GM12878 (cell line): ENCODE results near the gene ANAPC2. TPM values are rescaled to one million over a fixed set of nuclear protein-coding genes. Genes with fewer than 3 reads are reported as not detected.

Experiments used
- BHLHE40 ChIP-seq, 2 experiments: fragments of 450-650 bp in 1 of 2; IDR thresholded peaks; 2 replicates each; pipeline ENCODE4 v1.6.1; 2011 to 2017; ENCODE audit warnings: low read depth in 2 of 2, borderline replicate concordance in 1 of 2, improper control_type of control experiment in 1 of 2, low read length in 1 of 2, mild to moderate bottlenecking in 1 of 2
- CBFB ChIP-seq: IDR thresholded peaks from 2 replicates; pipeline ENCODE4 v1.6.1; 2016; ENCODE audit warnings: antibody characterized with exemption, low read depth
- FOXK2 ChIP-seq: fragments of 450-650 bp; IDR thresholded peaks from 2 replicates; pipeline ENCODE4 v1.6.1; 2017; ENCODE audit warnings: mild to moderate bottlenecking, moderate library complexity
- FOXM1 ChIP-seq: IDR thresholded peaks from 2 replicates; pipeline ENCODE4 v1.6.1; 2012; ENCODE audit warnings: low read depth, mild to moderate bottlenecking, inconsistent platforms, low read length, moderate library complexity
- KDM1A ChIP-seq: fragments of 200-600 bp; sonication (generic); IDR thresholded peaks from 2 replicates; pipeline ENCODE4 v1.6.1; 2016; ENCODE audit warnings: borderline replicate concordance
- KLF5 ChIP-seq: fragments of 450-650 bp; IDR thresholded peaks from 2 replicates; pipeline ENCODE4 v1.6.1; 2014; ENCODE audit warnings: mild to moderate bottlenecking; ENCODE audit not compliant: partially characterized antibody
- NR2F1 ChIP-seq: fragments of 450-650 bp; conservative IDR thresholded peaks from 2 replicates; pipeline ENCODE4 v1.6.1; 2017; ENCODE audit warnings: mild to moderate bottlenecking
- SPI1 ChIP-seq: IDR thresholded peaks from 2 replicates; pipeline ENCODE4 v1.6.1; 2011; ENCODE audit warnings: low read depth, mild to moderate bottlenecking, low read length, moderate library complexity, borderline replicate concordance; ENCODE audit not compliant: insufficient read depth
- SUPT20H ChIP-seq: IDR thresholded peaks from 2 replicates; pipeline ENCODE4 v1.6.1; 2011; ENCODE audit warnings: low read depth, mild to moderate bottlenecking, low read length, moderate library complexity, borderline replicate concordance; ENCODE audit not compliant: control insufficient read depth
- TCF12 ChIP-seq: IDR thresholded peaks from 2 replicates; pipeline ENCODE4 v1.6.1; 2011; ENCODE audit warnings: low read depth, mild to moderate bottlenecking, low read length
- WRNIP1 ChIP-seq: IDR thresholded peaks from 2 replicates; pipeline ENCODE4 v1.6.1; 2011; ENCODE audit warnings: low read depth, low read length, improper control_type of control experiment, borderline replicate concordance
- polyA plus RNA-seq, 11 experiments: library from polyadenylated mRNA; depleted of rRNA in 4 of 11; unstranded in 6 of 11; stranded (reverse) in 5 of 11; fragments of >200 nt; fragmentation: Nextera tagmentation in 4 of 11; fragmentation: Illumina TruSeq in 1 of 11; extraction: Ambion mirVana in 4 of 11; extraction: Trizol in 1 of 11; gene quantifications; 1 replicate in 1 of 11; 2 replicates in 10 of 11; pipeline versions ENCODE4 v1.2.1 to v1.2.3, GENCODE V29; 2011 to 2016; ENCODE audit warnings: inconsistent platforms in 2 of 11, missing spikeins in 2 of 11, low read depth in 1 of 11
- total RNA-seq, 4 experiments: library from RNA; depleted of rRNA in 3 of 4; stranded (reverse); fragments of >200 nt in 3 of 4; fragmentation: Illumina TruSeq in 1 of 4; extraction: Trizol in 1 of 4; gene quantifications; 2 replicates each; pipeline versions ENCODE4 v1.2.1 to v1.2.3, GENCODE V29; 2013 to 2021
- TF ChIP-seq, protein P1 (sequence below): fragments of 450-650 bp; formaldehyde crosslinking; IDR thresholded peaks from 2 replicates; pipeline ENCODE4 v1.5.0; 2022; ENCODE audit warnings: mild to moderate bottlenecking, missing genetic modification characterization
- TF ChIP-seq, protein P2 (sequence below): fragments of 450-650 bp; IDR thresholded peaks from 2 replicates; pipeline ENCODE4 v1.6.1; 2017; ENCODE audit warnings: antibody characterized with exemption, mild to moderate bottlenecking, moderate library complexity
- TF ChIP-seq, protein P3 (sequence below): fragments of 450-650 bp; IDR thresholded peaks from 2 replicates; pipeline ENCODE4 v1.6.1; 2016; ENCODE audit warnings: mild to moderate bottlenecking
- TF ChIP-seq, protein P4 (sequence below): fragments of 450-650 bp; IDR thresholded peaks from 2 replicates; pipeline ENCODE4 v1.6.1; 2016; ENCODE audit warnings: mild to moderate bottlenecking
- TF ChIP-seq, protein P5 (sequence below): IDR thresholded peaks from 2 replicates; pipeline ENCODE4 v1.6.1; 2011; ENCODE audit warnings: low read depth, low read length, improper control_type of control experiment, borderline replicate concordance

ANAPC2 gene
- total and polyA plus RNA-seq, 10 of the 15 experiments (the other 5 are each of a cell fraction or from before 2014, with no cell fraction given): 0.03 to 65.2 (median 20.5) TPM

DNA sequence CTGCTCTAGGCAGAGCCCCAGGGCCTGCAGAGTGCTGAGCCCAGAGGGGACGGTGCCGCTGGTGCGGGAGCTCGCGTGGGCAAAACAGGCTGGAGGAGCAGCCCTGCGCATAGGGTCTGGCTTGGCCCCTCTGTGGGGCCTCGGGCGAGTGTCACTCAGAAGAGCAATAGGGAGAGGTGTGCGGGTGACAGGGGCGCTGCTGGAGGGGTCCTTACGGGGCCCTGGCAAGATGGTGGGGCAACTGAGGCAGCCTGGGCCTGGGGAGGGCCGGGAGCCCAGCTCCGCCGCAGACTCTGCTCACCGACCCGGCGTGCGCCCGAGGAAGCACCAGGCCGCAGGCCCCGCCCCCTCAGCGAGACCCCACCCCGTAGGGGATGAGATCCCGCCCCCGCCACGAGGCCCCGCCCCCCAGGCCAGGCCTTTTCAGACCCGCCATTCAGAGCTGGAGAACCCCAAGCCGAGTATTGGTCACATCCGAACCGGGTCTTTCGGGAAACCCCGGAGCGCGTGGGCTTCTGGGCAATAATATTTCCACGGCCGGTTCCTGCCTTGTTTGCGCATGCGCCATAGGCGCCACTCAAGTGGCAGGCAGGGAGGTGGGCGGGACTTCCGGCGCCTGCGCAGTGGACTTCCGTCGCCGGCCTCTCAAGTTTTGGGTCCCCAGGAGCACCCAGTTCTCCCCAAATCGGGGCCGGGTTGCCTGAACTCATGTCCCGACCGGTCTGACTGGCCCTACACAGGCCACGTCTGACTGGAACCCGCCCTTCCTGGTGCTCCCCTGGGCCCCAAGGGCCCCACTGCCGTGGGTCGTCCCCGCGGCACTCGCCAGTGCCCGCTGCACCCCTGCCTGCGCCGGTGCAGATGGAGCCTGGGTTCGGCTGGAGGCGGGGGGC lies 35.0 kb upstream of the ANAPC2 start (continued):
- TF ChIP-seq NR2F1: 0 out of 2 replicates have a peak, but pooled peaks have one; percentile 20
- TF ChIP-seq TCF12: no peak
- no peak for TF ChIP-seq WRNIP1
- TF ChIP-seq SUPT20H: no peak
- TF ChIP-seq, protein P1, sequence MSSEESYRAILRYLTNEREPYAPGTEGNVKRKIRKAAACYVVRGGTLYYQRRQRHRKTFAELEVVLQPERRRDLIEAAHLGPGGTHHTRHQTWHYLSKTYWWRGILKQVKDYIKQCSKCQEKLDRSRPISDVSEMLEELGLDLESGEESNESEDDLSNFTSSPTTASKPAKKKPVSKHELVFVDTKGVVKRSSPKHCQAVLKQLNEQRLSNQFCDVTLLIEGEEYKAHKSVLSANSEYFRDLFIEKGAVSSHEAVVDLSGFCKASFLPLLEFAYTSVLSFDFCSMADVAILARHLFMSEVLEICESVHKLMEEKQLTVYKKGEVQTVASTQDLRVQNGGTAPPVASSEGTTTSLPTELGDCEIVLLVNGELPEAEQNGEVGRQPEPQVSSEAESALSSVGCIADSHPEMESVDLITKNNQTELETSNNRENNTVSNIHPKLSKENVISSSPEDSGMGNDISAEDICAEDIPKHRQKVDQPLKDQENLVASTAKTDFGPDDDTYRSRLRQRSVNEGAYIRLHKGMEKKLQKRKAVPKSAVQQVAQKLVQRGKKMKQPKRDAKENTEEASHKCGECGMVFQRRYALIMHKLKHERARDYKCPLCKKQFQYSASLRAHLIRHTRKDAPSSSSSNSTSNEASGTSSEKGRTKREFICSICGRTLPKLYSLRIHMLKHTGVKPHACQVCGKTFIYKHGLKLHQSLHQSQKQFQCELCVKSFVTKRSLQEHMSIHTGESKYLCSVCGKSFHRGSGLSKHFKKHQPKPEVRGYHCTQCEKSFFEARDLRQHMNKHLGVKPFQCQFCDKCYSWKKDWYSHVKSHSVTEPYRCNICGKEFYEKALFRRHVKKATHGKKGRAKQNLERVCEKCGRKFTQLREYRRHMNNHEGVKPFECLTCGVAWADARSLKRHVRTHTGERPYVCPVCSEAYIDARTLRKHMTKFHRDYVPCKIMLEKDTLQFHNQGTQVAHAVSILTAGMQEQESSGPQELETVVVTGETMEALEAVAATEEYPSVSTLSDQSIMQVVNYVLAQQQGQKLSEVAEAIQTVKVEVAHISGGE (CRISPR knock-in tag): peak; percentile 78
- TF ChIP-seq FOXM1: no peak
- peak in 1 of 2 experiments; percentile 20; a peak in 1 of 4 replicates for TF ChIP-seq BHLHE40 (IDR thresholded peaks at IDR 0.05; ENCODE audit: borderline replicate concordance in 1 of 2, low read depth in 2 of 2, low read length in 1 of 2)
- TF ChIP-seq, protein P2, sequence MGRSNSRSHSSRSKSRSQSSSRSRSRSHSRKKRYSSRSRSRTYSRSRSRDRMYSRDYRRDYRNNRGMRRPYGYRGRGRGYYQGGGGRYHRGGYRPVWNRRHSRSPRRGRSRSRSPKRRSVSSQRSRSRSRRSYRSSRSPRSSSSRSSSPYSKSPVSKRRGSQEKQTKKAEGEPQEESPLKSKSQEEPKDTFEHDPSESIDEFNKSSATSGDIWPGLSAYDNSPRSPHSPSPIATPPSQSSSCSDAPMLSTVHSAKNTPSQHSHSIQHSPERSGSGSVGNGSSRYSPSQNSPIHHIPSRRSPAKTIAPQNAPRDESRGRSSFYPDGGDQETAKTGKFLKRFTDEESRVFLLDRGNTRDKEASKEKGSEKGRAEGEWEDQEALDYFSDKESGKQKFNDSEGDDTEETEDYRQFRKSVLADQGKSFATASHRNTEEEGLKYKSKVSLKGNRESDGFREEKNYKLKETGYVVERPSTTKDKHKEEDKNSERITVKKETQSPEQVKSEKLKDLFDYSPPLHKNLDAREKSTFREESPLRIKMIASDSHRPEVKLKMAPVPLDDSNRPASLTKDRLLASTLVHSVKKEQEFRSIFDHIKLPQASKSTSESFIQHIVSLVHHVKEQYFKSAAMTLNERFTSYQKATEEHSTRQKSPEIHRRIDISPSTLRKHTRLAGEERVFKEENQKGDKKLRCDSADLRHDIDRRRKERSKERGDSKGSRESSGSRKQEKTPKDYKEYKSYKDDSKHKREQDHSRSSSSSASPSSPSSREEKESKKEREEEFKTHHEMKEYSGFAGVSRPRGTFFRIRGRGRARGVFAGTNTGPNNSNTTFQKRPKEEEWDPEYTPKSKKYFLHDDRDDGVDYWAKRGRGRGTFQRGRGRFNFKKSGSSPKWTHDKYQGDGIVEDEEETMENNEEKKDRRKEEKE: no peak
- TF ChIP-seq FOXK2: no peak
- TF ChIP-seq, protein P3, sequence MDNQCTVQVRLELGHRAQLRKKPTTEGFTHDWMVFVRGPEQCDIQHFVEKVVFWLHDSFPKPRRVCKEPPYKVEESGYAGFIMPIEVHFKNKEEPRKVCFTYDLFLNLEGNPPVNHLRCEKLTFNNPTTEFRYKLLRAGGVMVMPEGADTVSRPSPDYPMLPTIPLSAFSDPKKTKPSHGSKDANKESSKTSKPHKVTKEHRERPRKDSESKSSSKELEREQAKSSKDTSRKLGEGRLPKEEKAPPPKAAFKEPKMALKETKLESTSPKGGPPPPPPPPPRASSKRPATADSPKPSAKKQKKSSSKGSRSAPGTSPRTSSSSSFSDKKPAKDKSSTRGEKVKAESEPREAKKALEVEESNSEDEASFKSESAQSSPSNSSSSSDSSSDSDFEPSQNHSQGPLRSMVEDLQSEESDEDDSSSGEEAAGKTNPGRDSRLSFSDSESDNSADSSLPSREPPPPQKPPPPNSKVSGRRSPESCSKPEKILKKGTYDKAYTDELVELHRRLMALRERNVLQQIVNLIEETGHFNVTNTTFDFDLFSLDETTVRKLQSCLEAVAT: no peak
- 0 out of 2 replicates have a peak, but pooled peaks have one; percentile 17 for TF ChIP-seq SPI1
- TF ChIP-seq, protein P4, sequence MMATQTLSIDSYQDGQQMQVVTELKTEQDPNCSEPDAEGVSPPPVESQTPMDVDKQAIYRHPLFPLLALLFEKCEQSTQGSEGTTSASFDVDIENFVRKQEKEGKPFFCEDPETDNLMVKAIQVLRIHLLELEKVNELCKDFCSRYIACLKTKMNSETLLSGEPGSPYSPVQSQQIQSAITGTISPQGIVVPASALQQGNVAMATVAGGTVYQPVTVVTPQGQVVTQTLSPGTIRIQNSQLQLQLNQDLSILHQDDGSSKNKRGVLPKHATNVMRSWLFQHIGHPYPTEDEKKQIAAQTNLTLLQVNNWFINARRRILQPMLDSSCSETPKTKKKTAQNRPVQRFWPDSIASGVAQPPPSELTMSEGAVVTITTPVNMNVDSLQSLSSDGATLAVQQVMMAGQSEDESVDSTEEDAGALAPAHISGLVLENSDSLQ: peak; percentile 94
- peak; percentile 50; the same call in 1 of the 2 replicates for TF ChIP-seq CBFB
- TF ChIP-seq, protein P5, sequence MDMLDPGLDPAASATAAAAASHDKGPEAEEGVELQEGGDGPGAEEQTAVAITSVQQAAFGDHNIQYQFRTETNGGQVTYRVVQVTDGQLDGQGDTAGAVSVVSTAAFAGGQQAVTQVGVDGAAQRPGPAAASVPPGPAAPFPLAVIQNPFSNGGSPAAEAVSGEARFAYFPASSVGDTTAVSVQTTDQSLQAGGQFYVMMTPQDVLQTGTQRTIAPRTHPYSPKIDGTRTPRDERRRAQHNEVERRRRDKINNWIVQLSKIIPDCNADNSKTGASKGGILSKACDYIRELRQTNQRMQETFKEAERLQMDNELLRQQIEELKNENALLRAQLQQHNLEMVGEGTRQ: no peak
- peak; percentile 28 for TF ChIP-seq KLF5
- no peak for TF ChIP-seq KDM1A
